ENCODE results near the gene SSTR3.

Gene SSTR3

GRCh38 chr22:37212174-37212906 is at the start of gene SSTR3:
Gene SSTR3 (minus strand): TSS chr22:37212477. CDS start chr22:37207803, 4,674 bp downstream.
- no peak for TF ChIP-seq GATA3 (IDR thresholded peaks at IDR 0.05; ENCODE audit: low read depth, low read length)
- TF ChIP-seq GATA2 (IDR thresholded peaks at IDR 0.05; ENCODE audit: low read depth, low read length) = no peak

GRCh38 chr22:37260901-37261336 is 48.6 kb upstream of the SSTR3 start:
- TF ChIP-seq GATA2 (IDR thresholded peaks at IDR 0.05; ENCODE audit: low read depth, low read length) (no peak), GATA3 (IDR thresholded peaks at IDR 0.05; ENCODE audit: low read depth, low read length) (no peak)

GRCh38 chr22:37260155-37260795 is 48.0 kb upstream of the SSTR3 start:
- TF ChIP-seq GATA2 (IDR thresholded peaks at IDR 0.05; ENCODE audit: low read depth, low read length) (no peak), GATA3 (IDR thresholded peaks at IDR 0.05; ENCODE audit: low read depth, low read length) (no peak)

GRCh38 chr22:37259540-37260029 is 47.3 kb upstream of the SSTR3 start:
- no peak for TF ChIP-seq GATA3 (IDR thresholded peaks at IDR 0.05; ENCODE audit: low read depth, low read length)
- TF ChIP-seq GATA2 (IDR thresholded peaks at IDR 0.05; ENCODE audit: low read depth, low read length) = peak; percentile 70

- TF ChIP-seq GATA3 (IDR thresholded peaks at IDR 0.05; ENCODE audit: low read depth, low read length) = no peak
- TF ChIP-seq GATA2 (IDR thresholded peaks at IDR 0.05; ENCODE audit: low read depth, low read length) = no peak
Measured at GRCh38 chr22:37258753-37259401, 46.6 kb upstream of the SSTR3 start.

GRCh38 chr22:37258005-37258752 is 45.9 kb upstream of the SSTR3 start:
- no peak for TF ChIP-seq GATA3 (IDR thresholded peaks at IDR 0.05; ENCODE audit: low read depth, low read length)
- no peak for TF ChIP-seq GATA2 (IDR thresholded peaks at IDR 0.05; ENCODE audit: low read depth, low read length)

GRCh38 chr22:37256075-37256726 is 43.9 kb upstream of the SSTR3 start:
- TF ChIP-seq GATA3 (IDR thresholded peaks at IDR 0.05; ENCODE audit: low read depth, low read length) = no peak
- TF ChIP-seq GATA2 (IDR thresholded peaks at IDR 0.05; ENCODE audit: low read depth, low read length) = no peak

GRCh38 chr22:37255558-37256006 is 43.3 kb upstream of the SSTR3 start:
- TF ChIP-seq GATA3 (IDR thresholded peaks at IDR 0.05; ENCODE audit: low read depth, low read length) (no peak), GATA2 (IDR thresholded peaks at IDR 0.05; ENCODE audit: low read depth, low read length) (no peak)

GRCh38 chr22:37254867-37255233 is 42.6 kb upstream of the SSTR3 start:
- TF ChIP-seq GATA2 (IDR thresholded peaks at IDR 0.05; ENCODE audit: low read depth, low read length) (no peak), GATA3 (IDR thresholded peaks at IDR 0.05; ENCODE audit: low read depth, low read length) (no peak)

- no peak for TF ChIP-seq GATA3 (IDR thresholded peaks at IDR 0.05; ENCODE audit: low read depth, low read length)
- TF ChIP-seq GATA2 (IDR thresholded peaks at IDR 0.05; ENCODE audit: low read depth, low read length) = no peak
Measured at GRCh38 chr22:37254209-37254866, 42.1 kb upstream of the SSTR3 start.

- TF ChIP-seq GATA3 (IDR thresholded peaks at IDR 0.05; ENCODE audit: low read depth, low read length) (no peak), GATA2 (IDR thresholded peaks at IDR 0.05; ENCODE audit: low read depth, low read length) (no peak)
Measured at GRCh38 chr22:37253126-37253660, 40.9 kb upstream of the SSTR3 start.

GRCh38 chr22:37249986-37250385 is 37.7 kb upstream of the SSTR3 start:
- TF ChIP-seq GATA2 (IDR thresholded peaks at IDR 0.05; ENCODE audit: low read depth, low read length) (no peak), GATA3 (IDR thresholded peaks at IDR 0.05; ENCODE audit: low read depth, low read length) (no peak)

GRCh38 chr22:37248251-37248650 is 36.0 kb upstream of the SSTR3 start:
- TF ChIP-seq GATA2 (IDR thresholded peaks at IDR 0.05; ENCODE audit: low read depth, low read length) (no peak), GATA3 (IDR thresholded peaks at IDR 0.05; ENCODE audit: low read depth, low read length) (no peak)

Measured in SH-SY5Y (cell line).